HEK293 (cell line): ENCODE results near the gene SYNPO.

Experiments used
- CTCF ChIP-seq: fragments of 450-650 bp; formaldehyde crosslinking; IDR thresholded peaks from 2 replicates; pipeline ENCODE4 v1.5.1; 2016; ENCODE audit warnings: missing biosample characterization, missing genetic modification characterization
- MEIS1 ChIP-seq: sonication (generic); formaldehyde crosslinking; IDR thresholded peaks from 2 replicates; pipeline ENCODE4 v1.8.1; 2022; ENCODE audit warnings: missing genetic modification reagents, mild to moderate bottlenecking, borderline replicate concordance
- MYNN ChIP-seq: fragments of 450-650 bp; formaldehyde crosslinking; IDR thresholded peaks from 2 replicates; pipeline ENCODE4 v1.5.1; 2016; ENCODE audit warnings: missing biosample characterization, missing genetic modification characterization, borderline replicate concordance
- OVOL3 ChIP-seq: fragments of 450-650 bp; formaldehyde crosslinking; IDR thresholded peaks from 2 replicates; pipeline ENCODE4 v1.5.1; 2016; ENCODE audit warnings: missing biosample characterization, missing genetic modification characterization
- PRDM4 ChIP-seq: fragments of 450-650 bp; formaldehyde crosslinking; IDR thresholded peaks from 2 replicates; pipeline ENCODE4 v1.5.1; 2017; ENCODE audit warnings: missing biosample characterization, missing genetic modification characterization
- REST ChIP-seq: fragments of 450-650 bp; formaldehyde crosslinking; IDR thresholded peaks from 2 replicates; pipeline ENCODE4 v1.5.1; 2016; ENCODE audit warnings: missing biosample characterization, missing genetic modification characterization
- ZNF146 ChIP-seq: fragments of 450-650 bp; formaldehyde crosslinking; IDR thresholded peaks from 2 replicates; pipeline ENCODE4 v1.5.1; 2016; ENCODE audit warnings: missing biosample characterization, missing genetic modification characterization
- ZNF18 ChIP-seq: fragments of 450-650 bp; formaldehyde crosslinking; IDR thresholded peaks from 2 replicates; pipeline ENCODE4 v1.5.1; 2016; ENCODE audit warnings: missing biosample characterization, missing genetic modification characterization
- ZNF391 ChIP-seq: fragments of 450-650 bp; formaldehyde crosslinking; IDR thresholded peaks from 2 replicates; pipeline ENCODE4 v1.5.1; 2016; ENCODE audit warnings: low read depth, missing biosample characterization, missing genetic modification characterization, borderline replicate concordance
- ZNF510 ChIP-seq: fragments of 450-650 bp; formaldehyde crosslinking; IDR thresholded peaks from 2 replicates; pipeline ENCODE4 v1.5.1; 2018; ENCODE audit warnings: mild to moderate bottlenecking, missing genetic modification characterization, missing biosample characterization; ENCODE audit not compliant: insufficient replicate concordance
- ZNF513 ChIP-seq: fragments of 450-650 bp; IDR thresholded peaks from 2 replicates; pipeline ENCODE4 v1.5.1; 2018; ENCODE audit warnings: missing biosample characterization, missing genetic modification characterization
- ZNF777 ChIP-seq: fragments of 450-650 bp; formaldehyde crosslinking; IDR thresholded peaks from 2 replicates; pipeline ENCODE4 v1.5.1; 2017; ENCODE audit warnings: missing biosample characterization, missing genetic modification characterization, borderline replicate concordance

GRCh38 chr5:150640311-150641005 is at the start of gene SYNPO:
- TF ChIP-seq ZNF146, result no peak
- TF ChIP-seq ZNF510, result no peak
- TF ChIP-seq CTCF (tag by site-specific recombination), result no peak
- no peak for TF ChIP-seq ZNF777 (tag by site-specific recombination)
- TF ChIP-seq ZNF513 (tag by site-specific recombination), result no peak
- TF ChIP-seq ZNF391 (tag by site-specific recombination), result no peak
- no peak for TF ChIP-seq ZNF18 (tag by site-specific recombination)
- TF ChIP-seq PRDM4 (tag by site-specific recombination), result no peak
- no peak for TF ChIP-seq MYNN
- no peak for TF ChIP-seq MEIS1 (CRISPR knock-in tag)
- no peak for TF ChIP-seq OVOL3 (tag by site-specific recombination)
- no peak for TF ChIP-seq REST (tag by site-specific recombination)
